SU-DHL-6 (cell line): Measurements from ENCODE around the gene GRIK3.

Source experiments
- H2AFZ ChIP-seq: fragments of 200-600 bp; sonication (generic); 2 replicates; pipeline ENCODE4 v1.6.1; 2014; ENCODE audit warnings: low read depth, mild to moderate bottlenecking, moderate library complexity, mixed read lengths, antibody characterized with exemption, low read length; ENCODE audit not compliant: severe bottlenecking
- H3F3A ChIP-seq: fragments of 200-600 bp; shearing (Covaris generic); 2 replicates; pipeline ENCODE4 v1.6.0; 2016; ENCODE audit warnings: antibody characterized with exemption, mild to moderate bottlenecking; ENCODE audit not compliant: insufficient read depth
- H3K27ac ChIP-seq: fragments of 200-600 bp; sonication (generic); 2 replicates; pipeline ENCODE4 v1.5.1; 2016; ENCODE audit warnings: low read depth, mild to moderate bottlenecking, low read length, moderate library complexity, mixed read lengths
- H3K27me3 ChIP-seq: fragments of 200-600 bp; sonication (generic), shearing (Covaris generic); 2 replicates; pipeline ENCODE4 v1.6.0; 2014; ENCODE audit warnings: mild to moderate bottlenecking, low read length
- H3K36me3 ChIP-seq: fragments of 200-600 bp; sonication (generic); 2 replicates; pipeline ENCODE4 v1.6.1; 2014; ENCODE audit warnings: mild to moderate bottlenecking, low read length, mixed read lengths
- H3K4me2 ChIP-seq: fragments of 300-600, 200-600 bp; shearing (Covaris generic), sonication (generic); 2 replicates; pipeline ENCODE4 v1.6.0; 2014; ENCODE audit warnings: low read length, low read depth, mild to moderate bottlenecking; ENCODE audit not compliant: poor library complexity, severe bottlenecking
- H3K4me3 ChIP-seq: fragments of 200-600 bp; sonication (generic); 2 replicates; pipeline ENCODE4 v1.5.1; 2014; ENCODE audit warnings: antibody characterized with exemption, low read length, mild to moderate bottlenecking, mixed read lengths; ENCODE audit not compliant: insufficient read depth, poor library complexity, severe bottlenecking
- H3K79me2 ChIP-seq: fragments of 200-600 bp; sonication (generic); 2 replicates; pipeline ENCODE4 v1.6.1; 2014; ENCODE audit warnings: mild to moderate bottlenecking, low read length, moderate library complexity; ENCODE audit not compliant: insufficient read depth
- H3K9ac ChIP-seq: fragments of 200-600 bp; sonication (generic); 2 replicates; pipeline ENCODE4 v1.7.0; 2014; ENCODE audit warnings: mild to moderate bottlenecking, low read length
- H3K9me2 ChIP-seq: fragments of 200-600 bp; sonication (generic); replicated peaks from 2 replicates; pipeline ENCODE4 v1.6.1; 2014; ENCODE audit warnings: low read length; ENCODE audit not compliant: insufficient read depth
- H3K9me3 ChIP-seq: fragments of 200-600 bp; sonication (generic); 2 replicates; pipeline ENCODE4 v1.6.1; 2014; ENCODE audit warnings: low read length, mixed read lengths; ENCODE audit not compliant: insufficient read depth
- H4K20me1 ChIP-seq: fragments of 200-600 bp; sonication (generic); 2 replicates; pipeline ENCODE4 v1.6.1; 2014; ENCODE audit warnings: low read depth, mild to moderate bottlenecking, antibody characterized with exemption, low read length, moderate library complexity, mixed read lengths
- CTCF ChIP-seq: fragments of 200-600 bp; sonication (generic); IDR thresholded peaks from one replicate; pipeline ENCODE4 v1.5.1; 2017; ENCODE audit warnings: antibody characterized with exemption, mild to moderate bottlenecking, low read length, moderate library complexity; ENCODE audit not compliant: insufficient read depth, poor library complexity, severe bottlenecking
- EZH2phosphoT487 ChIP-seq: fragments of 200-600 bp; sonication (generic), shearing (Covaris generic); conservative IDR thresholded peaks from 2 replicates; pipeline ENCODE4 v1.6.1; 2018; ENCODE audit warnings: mild to moderate bottlenecking, antibody characterized with exemption, low read length, moderate library complexity, mixed read lengths

GRIK3 gene

GRCh38 chr1:36796733-36797132, 237.6 kb downstream of the GRIK3 start:
- Histone ChIP-seq H3K9ac (no peak overlapping the region), H3K27me3 (no peaks in the 10 kb centered on the region), H3K9me2 (no peaks in the 10 kb centered on the region), H3K27ac (no peak overlapping the region), H3K36me3 (no peaks in the 10 kb centered on the region), H3K4me3 (no peak overlapping the region), H3K9me3 (no peaks in the 10 kb centered on the region), H3F3A (no peaks in the 10 kb centered on the region), H2AFZ (no peak overlapping the region), H3K4me2 (no peak overlapping the region), H4K20me1 (no peaks in the 10 kb centered on the region), H3K79me2 (no peaks in the 10 kb centered on the region)
- TF ChIP-seq EZH2phosphoT487 (no peak), CTCF (no peak)

GRCh38 chr1:36796106-36796590, 238.2 kb downstream of the GRIK3 start:
- Histone ChIP-seq H3K36me3 (no peaks in the 10 kb centered on the region), H3K27me3 (no peaks in the 10 kb centered on the region), H4K20me1 (no peaks in the 10 kb centered on the region), H3K9me2 (no peaks in the 10 kb centered on the region), H3K4me2 (no peak overlapping the region), H2AFZ (no peak overlapping the region), H3F3A (no peaks in the 10 kb centered on the region), H3K4me3 (no peak overlapping the region), H3K27ac (no peak overlapping the region), H3K9ac (no peak overlapping the region), H3K9me3 (no peaks in the 10 kb centered on the region), H3K79me2 (no peaks in the 10 kb centered on the region)
- no peak for TF ChIP-seq CTCF
- no peak for TF ChIP-seq EZH2phosphoT487

GRCh38 chr1:36794460-36794859, 239.9 kb downstream of the GRIK3 start:
- Histone ChIP-seq H3F3A (no peaks in the 10 kb centered on the region), H3K36me3 (no peaks in the 10 kb centered on the region), H3K9ac (no peak overlapping the region)

More at GRCh38 chr1:36794460-36794859, 239.9 kb downstream of the GRIK3 start:
- Histone ChIP-seq H3K9me3 (no peaks in the 10 kb centered on the region), H3K27ac (no peak overlapping the region), H3K9me2 (no peaks in the 10 kb centered on the region), H3K27me3 (no peaks in the 10 kb centered on the region), H3K79me2 (no peaks in the 10 kb centered on the region), H3K4me3 (no peak overlapping the region), H3K4me2 (no peak overlapping the region), H4K20me1 (no peaks in the 10 kb centered on the region), H2AFZ (no peak overlapping the region)
- TF ChIP-seq CTCF: no peak
- no peak for TF ChIP-seq EZH2phosphoT487
